Measurements from ENCODE around the gene OPALIN. TPM values are rescaled to one million over a fixed set of nuclear protein-coding genes. Genes with fewer than 3 reads are reported as not detected.

The OPALIN gene
- polyA plus RNA-seq, 3 donors from 2014 or later = not detected

Other genes starting within 250 kb of the OPALIN start
- gene ZNF518A, start 228.7 kb downstream of the OPALIN start, polyA plus RNA-seq = 10 to 100 TPM in 2 of 3 donors, 1 to 10 TPM in 1; 8.6 to 15.9 (median 14.9) TPM
- gene BLNK, start 87.4 kb downstream of the OPALIN start, polyA plus RNA-seq = under 1 TPM in 2 of 3 donors, not detected in 1; 0.74 to 0.81 TPM
- 1 to 10 TPM in 1 of 3 donors, not detected in 2; 2.1 TPM for gene DNTT, start 54.6 kb downstream of the OPALIN start, polyA plus RNA-seq
- gene TLL2, start 154.9 kb upstream of the OPALIN start, polyA plus RNA-seq = not detected
- 10 to 100 TPM; 66.9 to 90.9 (median 87.2) TPM for gene TM9SF3, start 228.0 kb upstream of the OPALIN start, polyA plus RNA-seq